Central memory CD8-positive, alpha-beta T cell (primary cell): ENCODE results near the gene UPB1.

ENCODE experiments used
- ATAC-seq: fragments of 150-1000 bp; cut with Tn5 transposase; replicated peaks from 2 replicates; pipeline ENCODE4 v1.10.0; 2022; ENCODE audit warnings: mild to moderate bottlenecking, moderate FRiP score, moderate number of reproducible peaks; ENCODE audit not compliant: poor library complexity, severe bottlenecking; ENCODE audit errors: extremely low read depth
- DNase-seq, 2 donors: peaks; one replicate each; pipeline ENCODE4 v3.0.0; 2021; ENCODE audit warnings: low spot score in 2 of 2
- H3K27ac Mint-ChIP-seq: one replicate; pipeline ENCODE4 v1.8.0; 2022; ENCODE audit warnings: low read depth, mild to moderate bottlenecking, moderate library complexity, mixed read lengths
- H3K27me3 Mint-ChIP-seq: one replicate; pipeline ENCODE4 v1.8.0; 2022; ENCODE audit warnings: mixed read lengths
- H3K36me3 Mint-ChIP-seq: one replicate; pipeline ENCODE4 v1.8.0; 2022; ENCODE audit warnings: mild to moderate bottlenecking, moderate library complexity, mixed read lengths; ENCODE audit not compliant: insufficient read depth
- H3K4me1 Mint-ChIP-seq: one replicate; pipeline ENCODE4 v1.8.0; 2022; ENCODE audit warnings: mixed read lengths
- H3K4me3 Mint-ChIP-seq: one replicate; pipeline ENCODE4 v1.8.0; 2022; ENCODE audit warnings: mild to moderate bottlenecking, moderate library complexity, mixed read lengths
- H3K9me3 Mint-ChIP-seq: one replicate; pipeline ENCODE4 v1.8.0; 2022; ENCODE audit warnings: mixed read lengths

UPB1 gene

GRCh38 chr22:24571266-24571665 lies 76.1 kb downstream of the UPB1 start:
- Mint-ChIP-seq H3K9me3 (no peaks in the 10 kb centered on the region), H3K27me3 (no peaks in the 10 kb centered on the region), H3K4me1 (peaks cover 10% of the 10 kb centered on the region), H3K4me3 (no peak overlapping the region), H3K36me3 (peaks cover 57% of the 10 kb centered on the region), H3K27ac (no peak overlapping the region)
- ATAC-seq: no peak
- DNase-seq: no peak

GRCh38 chr22:24576778-24577177 lies 81.6 kb downstream of the UPB1 start:
- no peak for ATAC-seq

More at GRCh38 chr22:24576778-24577177, 81.6 kb downstream of the UPB1 start:
- Mint-ChIP-seq H3K9me3 (no peaks in the 10 kb centered on the region), H3K4me1 (peaks cover 5% of the 10 kb centered on the region), H3K27ac (peak overlapping the region; percentile 65), H3K36me3 (peaks cover 33% of the 10 kb centered on the region), H3K27me3 (no peaks in the 10 kb centered on the region), H3K4me3 (no peak overlapping the region)
- no peak for DNase-seq
